KMS-11 (cell line): Measurements from ENCODE around the gene ITGB7.
"Not testable (repeated sequence)": the region's sequence is repeated elsewhere in the genome, so short reads cannot be mapped to it uniquely, and the experiment has no call there.

Experiments used
- H2AFZ ChIP-seq: fragments of 200-600 bp; sonication (generic); 2 replicates; pipeline ENCODE4 v1.6.1; 2016; ENCODE audit warnings: antibody characterized with exemption, mixed run types, low read depth
- H3K27ac ChIP-seq: fragments of 200-600 bp; sonication (generic); 2 replicates; pipeline ENCODE4 v1.6.1; 2016; ENCODE audit warnings: mild to moderate bottlenecking, mixed run types
- H3K27me3 ChIP-seq: fragments of 200-600 bp; sonication (generic); 2 replicates; pipeline ENCODE4 v1.6.1; 2017; ENCODE audit warnings: mild to moderate bottlenecking, low read depth, mixed run types, moderate library complexity; ENCODE audit not compliant: insufficient read depth
- H3K36me3 ChIP-seq: fragments of 200-600 bp; sonication (generic); 2 replicates; pipeline ENCODE4 v1.6.1; 2017; ENCODE audit warnings: mild to moderate bottlenecking, mixed run types; ENCODE audit not compliant: insufficient read depth
- H3K4me1 ChIP-seq: fragments of 200-600 bp; sonication (generic); 2 replicates; pipeline ENCODE4 v1.6.1; 2016; ENCODE audit warnings: mild to moderate bottlenecking, low read depth, mixed run types; ENCODE audit not compliant: poor library complexity, severe bottlenecking
- H3K4me2 ChIP-seq: fragments of 200-600 bp; sonication (generic); 2 replicates; pipeline ENCODE4 v1.7.0; 2016; ENCODE audit warnings: mild to moderate bottlenecking, mixed run types
- H3K4me3 ChIP-seq: fragments of 200-600 bp; sonication (generic); IDR thresholded peaks from 2 replicates; pipeline ENCODE4 v1.6.1; 2017; ENCODE audit warnings: low read depth, low read length, mixed read lengths; ENCODE audit not compliant: insufficient read depth
- H3K79me2 ChIP-seq: fragments of 200-600 bp; sonication (generic); 2 replicates; pipeline ENCODE4 v1.6.1; 2016; ENCODE audit warnings: low read depth, mixed run types; ENCODE audit not compliant: insufficient read depth
- H3K9ac ChIP-seq: fragments of 200-600 bp; sonication (generic); 2 replicates; pipeline ENCODE4 v1.6.1; 2016; ENCODE audit warnings: mild to moderate bottlenecking, mixed run types
- H4K20me1 ChIP-seq: fragments of 200-600 bp; sonication (generic); 2 replicates; pipeline ENCODE4 v1.6.1; 2016; ENCODE audit warnings: mild to moderate bottlenecking, mixed run types; ENCODE audit not compliant: insufficient read depth
- TF ChIP-seq, protein P1 (sequence below): fragments of 200-600 bp; sonication (generic); conservative IDR thresholded peaks from 2 replicates; pipeline ENCODE4 v1.6.1; 2017; ENCODE audit warnings: low read depth, mild to moderate bottlenecking, antibody characterized with exemption, low read length, moderate library complexity, mixed read lengths

Gene ITGB7

DNA sequence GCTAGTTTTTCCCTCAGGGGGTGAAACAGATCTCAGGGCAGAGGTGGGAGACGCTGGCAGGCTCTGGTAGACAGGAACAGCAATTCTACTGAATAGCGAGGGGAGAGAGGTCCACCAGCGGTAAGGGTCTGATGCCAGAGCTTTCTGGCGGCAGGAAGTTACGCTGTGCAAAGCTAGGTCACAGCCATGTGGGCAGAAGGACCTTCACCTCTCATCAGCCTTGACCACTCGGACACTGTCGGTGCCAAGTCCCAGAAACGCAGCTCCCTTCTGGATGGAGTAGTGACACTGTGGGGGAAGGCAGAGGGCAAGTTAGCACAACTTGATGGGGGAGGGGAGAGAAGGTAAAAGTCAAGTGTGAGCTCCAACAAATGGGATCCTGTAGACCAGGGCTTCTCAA lies 36.8 kb downstream of the ITGB7 start:
- Histone ChIP-seq H3K79me2 (no peaks in the 10 kb centered on the region), H3K27me3 (no peaks in the 10 kb centered on the region), H3K4me3 (no peak overlapping the region), H4K20me1 (no peaks in the 10 kb centered on the region), H3K27ac (no peak overlapping the region), H3K36me3 (no peaks in the 10 kb centered on the region), H3K4me1 (peaks cover 17% of the 10 kb centered on the region), H3K4me2 (no peak overlapping the region), H2AFZ (no peak overlapping the region), H3K9ac (no peak overlapping the region)
- TF ChIP-seq, protein P1, sequence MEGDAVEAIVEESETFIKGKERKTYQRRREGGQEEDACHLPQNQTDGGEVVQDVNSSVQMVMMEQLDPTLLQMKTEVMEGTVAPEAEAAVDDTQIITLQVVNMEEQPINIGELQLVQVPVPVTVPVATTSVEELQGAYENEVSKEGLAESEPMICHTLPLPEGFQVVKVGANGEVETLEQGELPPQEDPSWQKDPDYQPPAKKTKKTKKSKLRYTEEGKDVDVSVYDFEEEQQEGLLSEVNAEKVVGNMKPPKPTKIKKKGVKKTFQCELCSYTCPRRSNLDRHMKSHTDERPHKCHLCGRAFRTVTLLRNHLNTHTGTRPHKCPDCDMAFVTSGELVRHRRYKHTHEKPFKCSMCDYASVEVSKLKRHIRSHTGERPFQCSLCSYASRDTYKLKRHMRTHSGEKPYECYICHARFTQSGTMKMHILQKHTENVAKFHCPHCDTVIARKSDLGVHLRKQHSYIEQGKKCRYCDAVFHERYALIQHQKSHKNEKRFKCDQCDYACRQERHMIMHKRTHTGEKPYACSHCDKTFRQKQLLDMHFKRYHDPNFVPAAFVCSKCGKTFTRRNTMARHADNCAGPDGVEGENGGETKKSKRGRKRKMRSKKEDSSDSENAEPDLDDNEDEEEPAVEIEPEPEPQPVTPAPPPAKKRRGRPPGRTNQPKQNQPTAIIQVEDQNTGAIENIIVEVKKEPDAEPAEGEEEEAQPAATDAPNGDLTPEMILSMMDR, result no peak

DNA sequence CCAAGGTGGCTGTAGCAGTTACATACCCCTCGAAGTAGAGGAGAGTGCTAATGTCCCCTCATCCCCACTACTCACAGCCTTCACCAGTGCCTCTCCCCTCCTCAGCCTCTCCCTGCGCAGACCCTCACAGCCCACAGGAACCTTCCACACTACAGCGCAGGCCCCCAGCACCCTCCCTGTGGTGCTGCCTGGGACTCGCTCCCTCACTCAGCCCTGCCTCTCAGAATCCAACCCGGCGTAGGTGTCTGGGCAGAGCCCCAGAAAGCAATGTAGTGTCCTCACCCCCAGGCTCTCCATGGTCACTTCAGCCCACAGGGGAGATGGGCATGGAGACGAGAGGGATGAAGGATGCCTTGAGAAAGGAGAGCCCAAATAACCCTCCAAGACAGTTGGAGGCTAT lies 37.4 kb downstream of the ITGB7 start:
- Histone ChIP-seq H3K27ac (no peak overlapping the region), H3K4me3 (no peak overlapping the region), H3K4me2 (no peak overlapping the region), H3K9ac (no peak overlapping the region), H3K4me1 (peaks cover 11% of the 10 kb centered on the region), H4K20me1 (no peaks in the 10 kb centered on the region), H3K79me2 (no peaks in the 10 kb centered on the region), H3K27me3 (no peaks in the 10 kb centered on the region), H2AFZ (no peak overlapping the region), H3K36me3 (no peaks in the 10 kb centered on the region)
- TF ChIP-seq, protein P1, result no peak

DNA sequence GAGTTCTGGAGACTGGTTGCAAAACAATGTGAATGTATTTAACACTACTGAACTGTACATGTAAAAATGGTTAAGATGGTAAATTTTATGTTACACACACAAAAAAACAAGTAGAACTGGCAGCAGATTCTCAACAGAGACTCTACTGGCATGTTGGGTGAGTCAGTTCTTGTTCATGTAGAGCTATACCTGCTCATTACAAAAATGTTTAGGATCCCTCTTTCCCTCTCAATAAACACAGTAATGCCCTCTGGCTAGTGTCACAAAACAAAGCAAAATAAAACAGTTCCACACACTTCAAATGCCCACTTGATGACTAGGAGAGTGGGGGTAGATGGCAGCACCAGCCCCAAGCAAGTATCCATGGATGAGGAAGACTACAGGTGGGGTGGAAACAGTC lies 40.2 kb downstream of the ITGB7 start:
- peaks cover 8% of the 10 kb centered on the region for H3K4me1 ChIP-seq

DNA sequence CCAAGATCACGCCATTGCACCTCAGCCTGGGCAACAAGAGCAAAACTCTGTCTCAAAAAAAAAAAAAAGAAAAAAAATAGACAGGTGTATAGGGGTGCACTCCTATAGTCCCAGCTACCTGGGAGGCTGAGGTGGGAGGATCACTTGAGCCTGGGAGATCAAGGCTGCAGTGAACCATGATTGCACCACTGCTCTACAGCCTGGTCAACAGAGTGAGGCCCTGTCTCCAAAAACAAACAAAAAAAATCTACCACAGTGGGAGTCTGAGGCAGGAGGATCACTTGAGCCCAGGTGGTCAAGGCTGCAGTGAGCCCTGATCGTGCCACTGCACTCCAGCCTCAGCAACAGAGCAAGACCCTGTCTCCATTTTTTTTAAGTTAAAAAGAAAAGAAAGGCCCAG lies 44.0 kb downstream of the ITGB7 start:
- H3K27ac ChIP-seq, H3K4me2 ChIP-seq, H3K36me3 ChIP-seq, H3K27me3 ChIP-seq, H4K20me1 ChIP-seq, H2AFZ ChIP-seq, H3K9ac ChIP-seq, H3K79me2 ChIP-seq, H3K4me3 ChIP-seq: not testable (repeated sequence)
- peaks cover 29% of the 10 kb centered on the region for H3K4me1 ChIP-seq

More for the DNA sequence above, 40.2 kb downstream of the ITGB7 start:
- TF ChIP-seq, protein P1, result no peak
- Histone ChIP-seq H3K4me3 (no peak overlapping the region), H3K27ac (no peak overlapping the region), H2AFZ (no peak overlapping the region), H3K79me2 (no peaks in the 10 kb centered on the region), H3K27me3 (no peaks in the 10 kb centered on the region), H3K4me2 (no peak overlapping the region), H4K20me1 (no peaks in the 10 kb centered on the region), H3K9ac (no peak overlapping the region), H3K36me3 (no peaks in the 10 kb centered on the region)

DNA sequence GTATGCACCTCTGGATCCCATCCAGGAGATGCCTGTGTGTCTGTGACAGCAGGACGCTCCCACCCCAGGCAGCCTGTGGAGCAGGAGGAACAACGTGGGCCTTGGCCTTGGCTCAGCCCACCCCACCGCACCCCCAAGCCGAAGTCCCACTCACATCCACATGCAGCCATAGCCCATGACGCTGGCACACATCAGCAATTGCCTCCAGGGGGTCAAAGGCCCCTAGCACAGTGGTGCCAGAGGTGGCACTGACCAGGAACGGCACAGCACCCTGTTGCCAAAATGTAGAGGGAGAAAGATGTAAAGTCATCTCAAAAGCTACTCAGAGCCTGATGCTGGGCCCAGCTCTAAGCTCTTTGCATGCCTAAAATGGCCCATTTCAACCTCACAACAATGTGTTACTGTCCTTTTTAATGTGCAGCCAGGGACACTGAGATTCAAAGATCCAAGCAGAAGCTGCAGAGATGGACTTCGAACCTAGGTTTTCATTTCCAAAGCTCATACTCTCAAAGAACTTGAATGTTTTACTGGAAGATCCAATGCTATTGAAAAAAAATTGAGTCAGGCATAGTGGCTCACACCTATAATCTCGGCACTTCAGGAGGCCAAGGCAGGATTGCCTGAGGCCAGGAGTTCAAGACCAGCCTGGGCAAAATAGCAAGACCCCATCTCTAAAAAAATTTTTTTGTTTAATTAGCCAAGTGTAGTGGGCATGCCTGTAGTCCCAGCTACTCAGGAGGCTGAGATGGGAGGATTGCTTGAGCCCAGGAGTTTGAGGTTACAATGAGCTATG lies 45.7 kb downstream of the ITGB7 start:
- Histone ChIP-seq H3K79me2 (no peaks in the 10 kb centered on the region), H3K9ac (no peak overlapping the region), H3K4me2 (no peak overlapping the region), H3K27me3 (no peaks in the 10 kb centered on the region), H3K36me3 (no peaks in the 10 kb centered on the region), H3K4me3 (no peak overlapping the region), H4K20me1 (no peaks in the 10 kb centered on the region), H2AFZ (no peak overlapping the region), H3K4me1 (peaks cover 28% of the 10 kb centered on the region), H3K27ac (no peak overlapping the region)
- TF ChIP-seq, protein P1, result no peak
